Ectodermal cell (in vitro differentiated cells): Measurements from ENCODE around the gene CFAP20DC.

Source experiments
- H3K27ac ChIP-seq: 2 replicates; pipeline ENCODE4 v1.7.0; 2013; ENCODE audit warnings: mild to moderate bottlenecking, low read depth, low read length; ENCODE audit not compliant: insufficient read depth, poor library complexity, severe bottlenecking
- H3K27me3 ChIP-seq: 2 replicates; pipeline ENCODE4 v1.7.0; 2013; ENCODE audit warnings: mild to moderate bottlenecking, low read length; ENCODE audit not compliant: insufficient read depth, control insufficient read depth, poor library complexity, severe bottlenecking
- H3K36me3 ChIP-seq: one replicate; pipeline ENCODE4 v1.7.0; 2013; ENCODE audit warnings: low read length; ENCODE audit not compliant: control insufficient read depth, insufficient read depth
- H3K4me1 ChIP-seq: one replicate; pipeline ENCODE4 v1.7.0; 2013; ENCODE audit warnings: low read length; ENCODE audit not compliant: control insufficient read depth, insufficient read depth
- H3K4me3 ChIP-seq: 2 replicates; pipeline ENCODE4 v1.7.0; 2013; ENCODE audit warnings: low read depth, low read length, control low read depth; ENCODE audit not compliant: insufficient read depth
- H3K9me3 ChIP-seq: 2 replicates; pipeline ENCODE4 v1.7.0; 2013; ENCODE audit warnings: mild to moderate bottlenecking, low read length, moderate library complexity; ENCODE audit not compliant: control insufficient read depth
- WGBS, 2 experiments: methylation state at CpG; one replicate each; pipeline ENCODE4 v1.1.7; 2013; ENCODE audit warnings: missing lambda C conversion rate in 2 of 2; 5-methylcytosine and 5-hydroxymethylcytosine counted together

Gene CFAP20DC

DNA sequence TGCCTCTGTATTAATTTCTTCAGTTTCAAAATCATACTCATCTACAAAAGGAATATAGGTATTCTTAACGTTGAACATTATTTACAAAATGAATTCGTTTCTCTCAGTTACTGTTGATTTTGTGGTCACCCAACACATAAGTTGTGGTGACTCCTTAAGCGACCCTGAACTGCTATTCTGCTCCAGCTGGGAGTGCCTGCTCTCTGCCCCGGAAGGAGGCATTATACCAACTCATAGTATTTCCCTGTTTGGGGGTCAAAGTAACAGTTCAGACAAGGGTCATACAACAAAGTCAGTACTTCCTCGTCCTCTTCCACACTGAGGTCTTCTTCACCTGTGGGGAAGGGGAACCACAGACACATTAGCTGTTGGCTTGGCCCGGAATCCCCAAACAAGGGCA is 307.6 kb downstream of the CFAP20DC start:
- H3K4me1 ChIP-seq: no peaks in the 10 kb centered on the region
- 91 to 93% methylated on average over 6 of the region's 6 CpGs for WGBS, 2 experiments
- no peaks in the 10 kb centered on the region for H3K36me3 ChIP-seq
- H3K27ac ChIP-seq: no peak overlapping the region
- H3K9me3 ChIP-seq: no peaks in the 10 kb centered on the region
- no peaks in the 10 kb centered on the region for H3K27me3 ChIP-seq
- no peak overlapping the region for H3K4me3 ChIP-seq

DNA sequence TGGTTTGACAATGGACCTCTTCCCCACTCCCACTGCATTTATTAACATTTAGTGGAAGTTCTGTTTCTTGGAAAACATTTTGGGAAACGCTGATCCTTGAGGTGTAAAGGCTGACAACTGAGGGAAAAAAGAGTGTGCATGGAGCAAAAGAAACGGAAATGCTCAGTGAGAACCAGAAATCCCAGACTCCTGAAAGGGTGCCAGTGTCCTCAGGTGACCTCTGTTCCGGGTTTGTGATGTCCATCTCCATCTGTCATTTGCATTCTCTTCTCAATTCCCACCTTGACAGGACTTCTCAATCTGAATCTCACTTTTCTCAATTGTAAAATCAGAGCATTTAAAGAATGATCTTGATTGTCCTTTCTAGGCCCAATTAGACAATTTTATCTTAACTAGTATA is 312.2 kb downstream of the CFAP20DC start:
- no peak overlapping the region for H3K4me3 ChIP-seq
- no peaks in the 10 kb centered on the region for H3K36me3 ChIP-seq
- no peaks in the 10 kb centered on the region for H3K27me3 ChIP-seq
- WGBS, 2 experiments: 92 to 94% methylated on average over 3 of the region's 3 CpGs
- no peaks in the 10 kb centered on the region for H3K4me1 ChIP-seq
- no peaks in the 10 kb centered on the region for H3K9me3 ChIP-seq
- no peak overlapping the region for H3K27ac ChIP-seq

DNA sequence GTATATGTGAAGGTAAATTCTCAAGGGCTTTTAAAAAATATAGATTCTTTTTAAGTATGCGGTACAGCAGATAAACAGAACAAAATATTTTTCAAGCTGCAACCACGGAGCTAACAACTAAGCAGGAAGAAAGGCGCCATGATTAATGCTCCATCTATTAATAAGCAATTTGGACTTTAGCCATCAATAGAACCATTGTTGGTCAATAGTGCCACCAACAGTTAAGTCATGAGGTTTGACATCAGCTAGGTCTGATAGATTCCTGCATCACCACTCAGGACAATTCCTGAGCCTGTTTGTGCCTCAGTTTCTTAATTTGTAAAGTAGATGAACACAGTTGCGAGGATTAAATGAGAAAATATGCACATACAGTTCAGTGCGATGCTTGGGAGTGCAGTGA is 318.2 kb downstream of the CFAP20DC start:
- Histone ChIP-seq H3K4me1 (no peaks in the 10 kb centered on the region), H3K36me3 (no peaks in the 10 kb centered on the region), H3K27ac (no peak overlapping the region), H3K4me3 (no peak overlapping the region), H3K27me3 (no peaks in the 10 kb centered on the region), H3K9me3 (no peaks in the 10 kb centered on the region)
- 93 to 97% methylated on average over 5 of the region's 5 CpGs for WGBS, 2 experiments

DNA sequence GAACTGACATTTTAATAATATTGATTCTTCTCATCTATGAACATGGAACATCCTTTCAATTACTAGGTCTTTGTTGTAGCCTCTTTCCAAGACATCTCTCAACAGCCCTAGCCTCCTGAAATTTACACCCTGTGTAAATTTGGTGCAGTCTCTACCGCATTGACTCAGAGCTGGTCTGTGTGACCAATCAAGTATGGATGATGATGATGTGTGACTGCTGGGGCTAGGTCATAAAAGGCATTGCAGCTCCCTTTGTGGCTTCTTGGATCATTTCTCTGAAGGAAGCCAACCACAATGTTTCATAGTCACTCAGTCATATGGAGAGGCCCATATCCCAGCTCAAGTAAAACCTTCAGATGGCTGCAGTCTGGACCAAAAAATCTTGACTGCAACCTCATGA is 321.1 kb downstream of the CFAP20DC start:
- no peak overlapping the region for H3K4me3 ChIP-seq
- no peaks in the 10 kb centered on the region for H3K4me1 ChIP-seq
- H3K27me3 ChIP-seq: no peaks in the 10 kb centered on the region
- WGBS, 2 experiments: 100% methylated on average over 1 of the region's 1 CpG
- H3K27ac ChIP-seq: no peak overlapping the region
- no peaks in the 10 kb centered on the region for H3K9me3 ChIP-seq
- H3K36me3 ChIP-seq: no peaks in the 10 kb centered on the region

DNA sequence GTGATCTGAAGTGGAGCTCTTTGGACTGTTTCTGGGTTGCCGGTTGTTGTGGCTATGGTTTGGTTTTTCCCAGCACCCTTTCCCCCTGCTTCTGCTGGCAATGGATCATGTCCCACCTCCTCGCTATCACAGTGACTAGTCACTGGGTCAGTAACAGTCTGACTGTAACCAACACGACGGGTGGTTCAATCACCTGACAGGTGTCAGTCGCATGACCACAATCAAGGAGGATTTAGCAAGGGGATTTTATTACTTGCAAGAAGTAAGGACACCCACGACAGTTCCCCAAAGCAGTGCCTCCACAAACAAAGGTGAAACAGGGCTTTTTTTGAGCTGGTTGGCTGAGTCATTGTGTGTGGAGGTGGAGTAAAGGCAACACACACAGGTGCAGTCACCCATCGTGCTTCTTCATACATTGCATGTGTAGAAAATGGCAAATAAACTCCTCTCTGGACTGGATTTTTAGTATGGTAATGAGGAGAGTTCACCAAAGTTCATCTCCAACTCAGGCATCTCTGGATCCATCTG is 324.4 kb downstream of the CFAP20DC start:
- Histone ChIP-seq H3K27ac (no peak overlapping the region), H3K36me3 (no peaks in the 10 kb centered on the region), H3K27me3 (no peaks in the 10 kb centered on the region), H3K4me3 (no peak overlapping the region), H3K9me3 (no peaks in the 10 kb centered on the region), H3K4me1 (no peaks in the 10 kb centered on the region)
- WGBS, 2 experiments: 92 to 93% methylated on average over 7 of the region's 7 CpGs

DNA sequence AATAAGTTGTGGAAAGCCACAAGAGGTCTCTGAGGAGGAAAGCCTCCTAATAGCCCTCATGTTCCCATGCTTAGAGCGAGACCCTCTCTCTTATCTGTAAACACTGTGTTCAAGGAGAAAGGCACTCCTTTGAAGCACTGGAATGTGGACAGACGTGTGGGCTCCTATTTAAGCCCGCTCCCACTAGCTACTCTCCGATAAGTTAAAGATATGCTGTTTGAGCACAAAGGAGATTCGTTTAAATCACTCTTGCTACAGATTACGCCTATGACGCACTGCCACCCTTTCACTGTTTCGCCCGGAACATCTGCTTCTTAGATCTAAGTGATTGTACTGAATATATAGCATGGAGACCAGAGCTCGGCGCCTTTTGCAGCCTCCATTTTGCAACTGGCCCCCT is 325.5 kb downstream of the CFAP20DC start:
- no peaks in the 10 kb centered on the region for H3K27me3 ChIP-seq
- WGBS, 2 experiments: 94 to 95% methylated on average over 11 of the region's 11 CpGs
- H3K27ac ChIP-seq: no peak overlapping the region
- no peaks in the 10 kb centered on the region for H3K4me1 ChIP-seq
- H3K4me3 ChIP-seq: no peak overlapping the region
- H3K9me3 ChIP-seq: no peaks in the 10 kb centered on the region
- H3K36me3 ChIP-seq: no peaks in the 10 kb centered on the region

DNA sequence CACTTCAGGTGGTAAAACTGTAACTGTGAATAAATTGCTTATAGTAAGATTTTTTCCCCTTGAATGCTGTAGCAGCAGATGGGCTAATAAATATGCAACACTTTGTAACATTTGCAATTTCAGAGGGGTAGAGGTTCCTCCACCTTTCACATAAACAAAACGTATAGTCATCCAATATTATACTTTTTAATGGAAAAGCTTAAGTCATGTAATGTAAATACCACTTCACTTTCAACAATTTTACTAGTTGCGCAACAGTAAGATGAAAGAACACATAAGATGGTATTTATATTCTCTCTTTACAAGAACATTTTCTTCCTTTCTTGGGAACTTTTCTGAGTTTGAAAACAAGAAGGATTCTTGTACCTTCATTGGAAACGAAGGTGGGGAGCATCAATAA is 326.7 kb downstream of the CFAP20DC start:
- Histone ChIP-seq H3K4me1 (no peaks in the 10 kb centered on the region), H3K36me3 (no peaks in the 10 kb centered on the region), H3K27ac (no peak overlapping the region), H3K27me3 (no peaks in the 10 kb centered on the region), H3K4me3 (no peak overlapping the region), H3K9me3 (no peaks in the 10 kb centered on the region)
- WGBS, 2 experiments: 89 to 100% methylated on average over 1 of the region's 3 CpGs

DNA sequence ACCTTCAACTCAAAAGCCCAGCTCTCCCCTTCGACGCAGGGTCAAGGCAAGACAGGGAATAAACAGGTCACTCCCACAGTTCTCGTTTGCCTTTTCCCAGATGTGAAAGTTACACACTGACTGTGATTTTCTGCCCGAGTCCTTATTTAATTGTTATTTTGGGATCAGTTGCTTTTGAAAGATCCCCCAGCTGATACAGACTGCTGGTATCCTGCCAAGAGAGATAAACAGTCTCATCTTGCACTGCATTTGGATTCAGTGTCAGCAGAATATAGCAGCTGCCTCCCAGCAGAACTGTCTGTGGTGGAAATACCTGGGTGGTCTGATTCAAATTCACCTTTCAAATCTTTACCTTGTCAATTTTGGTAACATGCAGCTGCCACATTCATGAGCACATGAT is 327.3 kb downstream of the CFAP20DC start:
- H3K27ac ChIP-seq: no peak overlapping the region
- no peaks in the 10 kb centered on the region for H3K4me1 ChIP-seq
- no peaks in the 10 kb centered on the region for H3K9me3 ChIP-seq
- 85 to 93% methylated on average over 4 of the region's 4 CpGs for WGBS, 2 experiments
- no peaks in the 10 kb centered on the region for H3K36me3 ChIP-seq
- H3K27me3 ChIP-seq: no peaks in the 10 kb centered on the region
- no peak overlapping the region for H3K4me3 ChIP-seq

DNA sequence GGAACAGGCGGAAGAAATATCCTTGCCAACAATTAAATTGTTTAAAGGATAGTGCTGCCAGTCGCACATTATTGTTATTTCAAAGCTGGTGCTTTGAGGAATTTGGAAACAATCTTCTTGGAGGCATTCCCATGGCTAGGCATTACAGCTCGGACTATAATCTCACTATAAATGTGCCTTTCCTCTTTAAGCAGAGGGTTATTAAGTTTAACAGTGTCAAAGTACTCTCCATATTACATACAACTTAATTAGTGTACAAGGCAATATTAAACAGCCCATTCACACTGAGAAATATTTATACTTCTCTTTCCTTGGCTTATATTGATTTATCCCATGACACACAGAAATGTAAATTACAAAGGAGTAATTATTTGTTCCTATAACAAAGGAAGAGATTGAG is 329.3 kb downstream of the CFAP20DC start:
- Histone ChIP-seq H3K27ac (no peak overlapping the region), H3K4me1 (no peaks in the 10 kb centered on the region), H3K27me3 (no peaks in the 10 kb centered on the region), H3K36me3 (no peaks in the 10 kb centered on the region), H3K4me3 (no peak overlapping the region), H3K9me3 (no peaks in the 10 kb centered on the region)
- WGBS, 2 experiments: 90 to 92% methylated on average over 3 of the region's 3 CpGs

DNA sequence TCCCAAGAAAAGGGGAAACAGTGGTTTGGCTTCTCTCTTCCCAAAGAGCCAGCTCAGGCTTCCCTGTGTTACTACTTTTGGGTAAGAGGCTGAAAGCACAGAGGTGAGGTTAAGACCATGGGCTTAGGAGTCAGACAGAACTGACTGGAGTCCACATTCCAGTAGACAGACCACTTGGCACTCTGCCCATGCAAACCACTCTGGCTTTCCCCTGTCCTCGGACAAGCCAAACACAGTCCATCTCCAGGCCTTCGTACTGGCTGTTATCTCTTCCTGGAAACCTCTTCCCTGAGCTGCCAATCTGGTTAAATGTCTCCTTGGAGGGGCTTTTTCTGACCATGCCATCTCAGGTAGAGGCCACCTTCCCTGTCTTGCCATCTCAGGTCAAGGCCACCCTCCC is 330.1 kb downstream of the CFAP20DC start:
- Histone ChIP-seq H3K36me3 (no peaks in the 10 kb centered on the region), H3K9me3 (no peaks in the 10 kb centered on the region), H3K4me3 (no peak overlapping the region), H3K27me3 (no peaks in the 10 kb centered on the region), H3K27ac (no peak overlapping the region), H3K4me1 (no peaks in the 10 kb centered on the region)
- WGBS, 2 experiments: 83 to 97% methylated on average over 2 of the region's 2 CpGs
